ENCODE data around the gene RBP2.

The RBP2 gene

GRCh38 chr3:139444446-139444845 is 31.9 kb downstream of the RBP2 start:
- H3K79me2 ChIP-seq (ENCODE audit: insufficient read depth, low read depth), result no peaks in the 10 kb centered on the region
- H3K4me1 ChIP-seq (ENCODE audit: low read depth, poor library complexity, severe bottlenecking), result no peaks in the 10 kb centered on the region
- H3K36me3 ChIP-seq (ENCODE audit: insufficient read depth), result no peaks in the 10 kb centered on the region
- H4K20me1 ChIP-seq (ENCODE audit: insufficient read depth), result no peaks in the 10 kb centered on the region
- no peak overlapping the region for H3K27ac ChIP-seq
- H3K9ac ChIP-seq, result no peak overlapping the region
- no peaks in the 10 kb centered on the region for H3K27me3 ChIP-seq (ENCODE audit: insufficient read depth, low read depth)
- H3K4me3 ChIP-seq (IDR thresholded peaks at IDR 0.05; ENCODE audit: insufficient read depth, low read depth, low read length), result no peak overlapping the region
- no peak overlapping the region for H3K4me2 ChIP-seq
- H2AFZ ChIP-seq (ENCODE audit: low read depth), result no peak overlapping the region
- TF ChIP-seq CTCF (conservative IDR thresholded peaks at IDR 0.05; ENCODE audit: low read depth, low read length), result no peak

- TF ChIP-seq CTCF (conservative IDR thresholded peaks at IDR 0.05; ENCODE audit: low read depth, low read length), result no peak
- H3K9ac ChIP-seq, result no peak overlapping the region
- H3K27me3 ChIP-seq (ENCODE audit: insufficient read depth, low read depth), result no peaks in the 10 kb centered on the region
Measured at GRCh38 chr3:139443186-139443585, 33.1 kb downstream of the RBP2 start.

GRCh38 chr3:139441656-139442055 is 34.7 kb downstream of the RBP2 start:
- Histone ChIP-seq H3K9ac (no peak overlapping the region), H3K27ac (no peak overlapping the region), H4K20me1 (ENCODE audit: insufficient read depth) (no peaks in the 10 kb centered on the region), H3K79me2 (ENCODE audit: insufficient read depth, low read depth) (no peaks in the 10 kb centered on the region), H3K27me3 (ENCODE audit: insufficient read depth, low read depth) (no peaks in the 10 kb centered on the region), H3K36me3 (ENCODE audit: insufficient read depth) (no peaks in the 10 kb centered on the region), H3K4me1 (ENCODE audit: low read depth, poor library complexity, severe bottlenecking) (no peaks in the 10 kb centered on the region), H3K4me3 (IDR thresholded peaks at IDR 0.05; ENCODE audit: insufficient read depth, low read depth, low read length) (no peak overlapping the region), H3K4me2 (no peak overlapping the region), H2AFZ (ENCODE audit: low read depth) (no peak overlapping the region)
- no peak for TF ChIP-seq CTCF (conservative IDR thresholded peaks at IDR 0.05; ENCODE audit: low read depth, low read length)

More at GRCh38 chr3:139443186-139443585, 33.1 kb downstream of the RBP2 start:
- Histone ChIP-seq H3K36me3 (ENCODE audit: insufficient read depth) (no peaks in the 10 kb centered on the region), H3K4me1 (ENCODE audit: low read depth, poor library complexity, severe bottlenecking) (no peaks in the 10 kb centered on the region), H3K4me3 (IDR thresholded peaks at IDR 0.05; ENCODE audit: insufficient read depth, low read depth, low read length) (no peak overlapping the region), H3K79me2 (ENCODE audit: insufficient read depth, low read depth) (no peaks in the 10 kb centered on the region), H4K20me1 (ENCODE audit: insufficient read depth) (no peaks in the 10 kb centered on the region), H3K4me2 (no peak overlapping the region), H3K27ac (no peak overlapping the region), H2AFZ (ENCODE audit: low read depth) (no peak overlapping the region)

GRCh38 chr3:139440639-139441556 is 35.4 kb downstream of the RBP2 start:
- no peaks in the 10 kb centered on the region for H3K27me3 ChIP-seq (ENCODE audit: insufficient read depth, low read depth)
- H3K9ac ChIP-seq, result no peak overlapping the region
- no peak overlapping the region for H2AFZ ChIP-seq (ENCODE audit: low read depth)
- no peak overlapping the region for H3K27ac ChIP-seq
- TF ChIP-seq CTCF (conservative IDR thresholded peaks at IDR 0.05; ENCODE audit: low read depth, low read length), result no peak
- H3K4me3 ChIP-seq (IDR thresholded peaks at IDR 0.05; ENCODE audit: insufficient read depth, low read depth, low read length), result no peak overlapping the region
- H3K4me2 ChIP-seq, result no peak overlapping the region
- no peaks in the 10 kb centered on the region for H4K20me1 ChIP-seq (ENCODE audit: insufficient read depth)
- H3K4me1 ChIP-seq (ENCODE audit: low read depth, poor library complexity, severe bottlenecking), result no peaks in the 10 kb centered on the region
- H3K36me3 ChIP-seq (ENCODE audit: insufficient read depth), result no peaks in the 10 kb centered on the region
- H3K79me2 ChIP-seq (ENCODE audit: insufficient read depth, low read depth), result no peaks in the 10 kb centered on the region

All from KMS-11 (cell line).